Activated gamma-delta T cell treated with anti-CD3 and anti-CD28 coated beads, Interleukin-2, amount 50 U/mL, for 16 hours (primary cell): Measurements from ENCODE around the gene MYL10.
"Not testable (repeated sequence)": the region's sequence is repeated elsewhere in the genome, so short reads cannot be mapped to it uniquely, and the experiment has no call there.

Experiments
- DNase-seq: peaks from one replicate; pipeline ENCODE4 v3.0.0-alpha.2; 2020; ENCODE audit warnings: low read depth

The MYL10 gene

DNA sequence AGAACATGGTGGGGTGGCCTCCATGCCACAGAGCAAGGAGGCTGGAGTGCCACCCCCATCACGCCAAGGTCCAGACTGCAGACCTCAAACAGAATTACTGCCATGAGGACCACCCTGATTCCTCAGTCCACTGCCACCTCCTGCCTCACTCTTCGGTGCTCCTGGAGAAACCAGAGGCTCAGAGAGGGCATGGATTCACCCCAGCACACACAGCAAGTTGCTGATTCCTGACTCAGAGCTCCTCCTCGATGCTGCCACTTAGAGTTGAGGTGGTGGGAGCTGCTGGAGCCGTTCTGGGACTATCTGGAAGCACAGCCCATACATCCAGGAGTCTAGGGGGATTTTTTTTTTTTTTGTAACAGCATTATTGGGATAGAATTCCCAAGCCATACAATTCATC lies 22.0 kb upstream of the MYL10 start:
- no peak for DNase-seq

DNA sequence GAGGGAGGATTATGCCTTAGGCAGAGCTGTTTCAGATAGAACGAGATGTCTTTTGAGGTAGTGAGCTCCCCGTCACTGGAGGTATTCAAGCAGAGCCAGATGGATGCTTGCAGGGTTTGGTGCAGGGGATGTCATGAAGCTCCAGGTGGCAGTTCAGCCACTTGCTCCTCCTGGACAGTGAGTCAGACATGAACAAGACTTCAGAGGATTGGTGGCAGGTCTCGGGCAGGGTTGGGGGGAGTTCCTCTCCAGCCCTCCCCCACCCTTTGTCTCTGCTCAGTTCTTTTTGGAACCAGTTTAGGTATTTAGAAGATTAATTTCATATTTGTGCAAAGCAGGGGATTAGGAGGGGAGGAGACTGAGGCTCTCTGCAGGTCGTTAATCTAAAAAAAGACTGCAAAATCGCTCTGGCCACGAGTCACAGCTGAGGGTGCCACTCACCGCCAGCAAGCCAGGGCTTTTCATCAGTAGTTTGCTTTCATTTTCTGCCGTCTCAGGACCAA lies 21.5 kb upstream of the MYL10 start:
- no peak for DNase-seq

DNA sequence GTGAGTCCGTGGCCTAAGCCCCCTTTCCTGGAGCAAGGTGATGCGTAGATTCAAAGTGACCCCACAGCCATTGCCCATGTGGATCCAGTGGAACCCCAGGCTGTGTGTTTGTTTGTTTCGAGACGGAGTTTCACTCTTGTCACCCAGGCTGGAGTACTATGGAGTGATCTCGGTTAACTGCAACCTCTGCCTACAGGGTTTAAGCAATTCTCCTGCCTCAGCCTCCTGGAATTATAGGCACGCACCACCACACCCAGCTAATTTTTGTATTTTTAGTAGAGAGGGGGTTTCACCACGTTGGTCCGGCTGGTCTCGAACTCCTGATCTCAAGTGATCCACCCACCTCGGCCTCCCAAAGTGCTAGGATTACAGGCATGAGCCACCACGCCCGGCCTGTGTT lies 18.8 kb upstream of the MYL10 start:
- DNase-seq, result not testable (repeated sequence)

DNA sequence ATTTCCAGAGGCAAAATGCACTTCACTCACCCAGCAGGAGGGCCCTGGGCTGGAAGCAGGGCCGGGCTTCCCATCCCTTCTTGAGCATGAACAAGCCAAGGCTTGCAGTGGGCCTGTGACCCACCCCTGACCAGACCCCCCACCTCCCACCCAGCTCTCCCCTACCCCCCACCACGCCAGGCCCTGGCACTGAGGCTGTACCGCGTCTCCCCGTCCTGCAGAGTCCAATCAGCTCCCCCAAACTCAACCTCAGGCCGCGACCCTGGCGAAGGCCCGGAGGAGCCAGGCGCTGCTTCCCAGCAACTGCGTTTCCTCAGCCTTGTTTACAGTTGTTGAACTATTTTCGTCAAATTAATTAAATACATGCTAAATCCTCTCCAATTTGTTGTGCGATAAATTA lies 16.9 kb upstream of the MYL10 start:
- DNase-seq, result no peak

DNA sequence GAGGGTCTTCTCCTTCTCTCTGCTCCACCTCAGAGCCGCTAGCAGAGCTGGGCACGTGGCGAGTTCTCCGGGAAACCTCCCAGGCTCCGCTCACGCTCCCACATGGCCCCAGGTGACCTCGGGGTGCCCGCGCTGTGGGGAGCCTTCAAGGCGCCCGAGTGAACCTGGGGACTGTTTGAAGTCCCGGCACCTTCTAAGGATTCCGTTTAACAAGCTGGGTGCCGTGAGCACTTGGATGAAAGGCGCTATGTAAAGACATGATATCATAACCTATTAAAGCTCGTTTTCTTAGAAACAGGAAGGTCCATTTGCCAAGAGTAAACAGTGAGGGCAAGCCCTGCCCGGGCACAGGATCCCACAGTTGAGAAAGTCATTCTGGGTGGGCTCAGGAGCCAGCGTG lies 15.8 kb upstream of the MYL10 start:
- DNase-seq, result no peak

DNA sequence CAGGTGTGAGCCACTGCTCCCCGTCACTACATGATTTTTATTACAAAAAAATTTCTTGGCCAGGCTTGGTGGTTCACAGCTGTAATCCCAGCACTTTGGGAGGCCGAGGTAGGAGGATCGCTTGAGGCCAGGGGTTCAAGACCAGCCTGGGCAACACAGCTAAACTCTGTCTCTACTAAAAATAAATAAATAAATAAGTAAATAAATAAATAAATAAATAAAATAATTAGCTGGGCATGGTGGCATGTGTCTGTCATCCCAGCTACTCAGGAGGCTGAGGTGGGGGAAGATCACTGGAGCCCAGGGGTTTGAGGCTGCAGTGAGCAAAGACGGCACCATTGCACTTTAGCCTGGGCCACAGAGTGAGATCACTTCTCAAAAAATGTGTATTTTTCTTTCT lies 10.0 kb upstream of the MYL10 start:
- DNase-seq, result not testable (repeated sequence)

DNA sequence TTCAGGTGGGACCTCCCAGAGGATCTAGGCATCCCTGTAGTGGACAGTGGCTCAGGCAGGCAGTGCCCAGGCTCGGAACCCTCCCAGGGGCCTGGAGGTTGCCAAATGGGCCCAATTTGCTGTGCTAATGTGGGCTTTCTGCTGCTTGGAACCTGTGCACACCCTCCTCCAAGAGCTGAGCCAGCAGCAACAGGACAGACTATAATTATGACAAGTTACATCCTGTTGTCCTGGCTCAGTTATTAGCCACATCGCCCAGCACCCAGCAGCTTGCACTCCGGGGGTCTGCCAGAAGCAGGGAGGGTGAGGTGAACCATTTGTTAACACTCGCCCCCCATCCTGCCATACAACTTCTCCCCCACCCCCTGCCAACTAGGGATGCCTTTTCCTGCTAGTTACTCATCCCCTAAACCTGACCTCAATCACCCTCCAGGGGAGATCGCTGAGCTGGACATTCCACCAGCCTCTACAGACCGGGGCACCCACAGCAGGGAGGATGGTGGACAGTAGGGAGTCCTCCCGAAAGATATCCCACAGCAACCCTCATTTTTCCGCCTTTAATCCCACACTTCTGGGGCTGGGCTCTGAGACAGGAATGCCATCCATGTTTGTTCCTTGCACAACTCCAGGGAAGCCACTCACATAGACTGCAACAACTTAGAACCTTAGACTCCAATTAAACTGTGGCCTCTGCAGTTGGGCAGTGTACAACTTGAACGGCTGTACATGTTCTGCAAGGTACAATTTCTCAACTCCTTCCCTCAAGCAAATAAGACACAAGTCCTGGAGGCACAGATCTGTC lies 7.9 kb upstream of the MYL10 start:
- no peak for DNase-seq

DNA sequence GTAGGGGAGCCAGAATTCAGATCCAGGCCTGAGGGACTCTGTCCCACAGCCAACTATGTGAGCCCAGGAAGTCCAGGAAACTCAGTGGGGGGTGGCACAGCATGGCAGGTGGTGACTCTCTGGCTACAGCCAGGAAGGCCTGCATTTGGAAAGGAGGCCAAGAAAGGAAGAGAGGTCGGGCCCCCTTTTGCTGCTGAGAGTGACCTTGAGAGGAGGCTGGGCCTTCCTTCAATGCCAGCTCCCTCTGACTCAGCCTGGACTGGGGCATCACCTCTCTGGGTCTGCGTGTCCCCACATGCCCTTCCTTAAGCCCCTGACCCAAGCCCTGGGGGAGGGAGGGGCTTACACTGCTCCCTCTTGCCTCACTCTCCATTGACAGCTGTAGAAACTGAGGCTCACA lies 6.4 kb upstream of the MYL10 start:
- DNase-seq, result no peak

DNA sequence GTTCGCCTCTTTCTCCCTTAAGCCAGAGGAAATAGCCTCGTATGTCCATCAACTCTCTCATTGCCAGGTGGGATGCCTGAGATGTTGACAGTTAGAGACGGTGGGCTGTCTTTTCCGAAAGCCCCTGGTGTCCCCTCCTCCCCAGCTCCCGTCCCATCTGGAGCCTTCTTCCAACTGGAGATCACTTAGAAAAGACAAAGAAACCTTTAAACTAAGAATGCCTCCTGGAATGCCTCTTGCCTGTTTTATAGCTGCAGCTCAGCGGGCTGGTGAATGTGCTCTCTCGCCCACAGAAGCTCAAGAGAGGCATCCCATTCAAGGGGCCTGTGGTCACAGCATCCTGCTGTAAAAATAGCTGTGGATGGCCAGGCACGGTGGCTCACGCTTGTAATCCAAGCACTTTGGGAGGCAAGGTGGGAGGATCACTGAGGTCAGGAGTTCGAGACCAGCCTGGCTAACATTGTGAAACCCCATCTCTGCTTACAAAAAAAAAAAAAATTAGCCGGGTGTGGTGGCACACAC lies 5.2 kb upstream of the MYL10 start:
- no peak for DNase-seq

DNA sequence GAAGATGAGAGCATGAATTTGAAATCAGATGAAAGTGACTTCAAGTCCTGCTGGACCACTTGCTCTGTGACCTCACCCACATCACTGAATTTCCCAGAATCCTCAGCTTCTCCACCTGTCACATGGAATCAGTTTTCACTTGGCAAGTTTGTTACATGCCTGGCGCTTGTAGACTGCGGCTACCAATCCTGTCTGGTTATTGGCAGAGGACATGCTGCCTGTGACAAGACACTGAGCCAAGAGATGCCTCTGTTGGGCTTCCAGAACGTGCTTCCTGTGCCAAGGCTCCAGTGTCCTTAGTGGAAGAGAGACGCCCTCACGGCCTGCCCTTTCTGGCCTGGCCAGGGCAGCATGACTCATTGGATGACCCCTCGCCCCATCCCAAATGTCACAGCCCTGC lies 4.4 kb upstream of the MYL10 start:
- DNase-seq, result no peak

DNA sequence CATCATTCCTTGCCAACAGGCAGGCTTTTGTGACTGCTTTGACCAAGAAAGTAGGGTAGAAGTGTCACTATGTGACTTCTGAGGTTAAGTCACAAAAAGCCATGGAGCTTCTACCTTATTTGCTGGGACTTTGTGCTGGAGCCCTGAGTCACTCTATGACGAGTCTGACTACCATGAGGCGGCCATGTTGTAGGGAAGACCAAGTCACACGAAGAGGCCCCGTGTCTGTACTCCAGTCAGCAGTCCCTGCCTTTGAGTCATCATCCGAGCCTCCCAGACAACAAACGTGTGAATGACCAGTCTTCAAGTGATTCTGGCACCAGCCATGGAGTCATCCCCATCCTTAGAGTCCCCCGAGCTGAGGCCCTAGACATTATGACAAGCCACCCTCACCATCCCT lies 3.5 kb upstream of the MYL10 start:
- DNase-seq, result no peak

DNA sequence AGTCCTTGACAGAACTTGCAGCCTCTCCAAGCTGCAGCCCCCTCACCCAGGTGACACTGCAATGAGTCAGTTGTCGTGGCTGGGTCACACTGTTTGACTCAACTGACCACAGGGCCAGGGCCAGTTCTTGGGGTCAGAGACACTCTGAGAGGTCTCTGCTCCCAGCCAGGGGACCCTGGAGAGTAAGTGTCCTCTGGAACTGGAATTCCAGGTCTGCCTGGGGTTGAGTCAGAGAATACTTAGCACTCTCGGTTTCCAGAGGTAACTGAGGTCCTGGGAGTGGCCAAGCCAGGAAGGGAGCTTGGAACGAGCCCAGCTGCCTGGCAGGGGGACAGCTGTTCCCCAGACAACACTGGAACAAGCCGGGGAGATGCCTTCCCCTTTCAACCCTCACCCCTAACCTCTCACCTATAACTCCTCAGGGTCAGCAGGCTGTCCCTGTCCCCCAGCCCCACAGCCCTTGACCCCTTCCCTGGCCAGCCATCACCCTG lies 2.2 kb upstream of the MYL10 start:
- no peak for DNase-seq

DNA sequence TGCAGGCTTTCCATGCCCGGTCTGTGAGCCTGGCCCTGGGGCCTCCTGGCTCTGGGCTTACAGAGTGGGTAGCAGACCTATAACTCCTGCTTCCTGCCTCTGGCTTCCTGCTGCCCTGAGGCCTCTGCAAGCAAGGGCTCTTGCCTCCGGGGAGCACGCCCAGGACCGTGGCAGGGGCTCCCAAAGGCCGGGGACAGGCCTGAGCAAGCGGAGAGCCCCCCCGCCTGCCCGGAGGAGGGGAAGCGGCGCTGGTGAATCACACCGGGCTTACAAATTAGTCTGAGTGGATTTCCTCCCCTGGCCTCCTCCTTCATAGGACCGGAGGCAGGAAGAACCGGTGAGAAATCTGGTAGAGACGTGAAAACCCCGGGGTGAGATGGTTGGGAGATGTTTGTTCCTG lies 1.5 kb upstream of the MYL10 start:
- DNase-seq, result no peak

DNA sequence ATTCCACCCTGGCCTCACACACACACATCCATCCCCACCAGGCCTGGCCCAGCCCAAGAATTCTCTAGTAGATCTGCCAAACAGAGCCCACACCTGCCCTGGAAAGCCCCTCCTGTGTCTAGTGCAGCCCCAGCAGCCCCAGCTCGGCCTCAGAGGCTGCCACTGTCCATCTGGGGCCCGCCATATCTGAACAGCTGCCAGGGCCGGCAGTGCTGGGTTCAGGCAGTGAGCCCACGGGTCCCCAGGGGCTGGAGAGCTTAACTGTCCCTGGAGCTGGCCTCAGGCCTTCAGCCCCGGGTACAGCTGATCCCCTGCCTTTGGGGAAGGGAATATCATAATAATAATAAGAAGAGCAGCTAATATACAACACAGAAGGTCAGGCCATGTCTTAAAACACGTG lies 574 bp downstream of the MYL10 start:
- no peak for DNase-seq

DNA sequence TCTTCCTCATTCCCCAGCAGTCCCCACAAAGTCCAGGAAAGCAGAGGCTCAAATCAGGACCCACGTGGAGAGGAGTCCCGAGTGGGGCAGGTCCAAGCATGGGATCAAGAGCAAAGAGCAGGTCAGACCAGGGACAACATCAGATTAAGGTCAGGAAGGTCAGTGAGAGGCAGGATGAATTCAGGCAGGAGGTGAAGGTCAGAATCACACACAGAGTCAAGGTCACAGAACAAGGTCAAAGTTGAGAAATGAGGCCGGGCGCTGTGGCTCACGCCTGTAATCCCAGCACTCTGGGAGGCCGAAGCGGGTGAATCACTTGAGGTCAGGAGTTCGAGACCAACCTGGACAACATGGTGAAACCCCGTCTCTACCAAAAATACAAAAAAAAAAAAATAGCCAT lies 2.3 kb downstream of the MYL10 start:
- DNase-seq, result no peak

DNA sequence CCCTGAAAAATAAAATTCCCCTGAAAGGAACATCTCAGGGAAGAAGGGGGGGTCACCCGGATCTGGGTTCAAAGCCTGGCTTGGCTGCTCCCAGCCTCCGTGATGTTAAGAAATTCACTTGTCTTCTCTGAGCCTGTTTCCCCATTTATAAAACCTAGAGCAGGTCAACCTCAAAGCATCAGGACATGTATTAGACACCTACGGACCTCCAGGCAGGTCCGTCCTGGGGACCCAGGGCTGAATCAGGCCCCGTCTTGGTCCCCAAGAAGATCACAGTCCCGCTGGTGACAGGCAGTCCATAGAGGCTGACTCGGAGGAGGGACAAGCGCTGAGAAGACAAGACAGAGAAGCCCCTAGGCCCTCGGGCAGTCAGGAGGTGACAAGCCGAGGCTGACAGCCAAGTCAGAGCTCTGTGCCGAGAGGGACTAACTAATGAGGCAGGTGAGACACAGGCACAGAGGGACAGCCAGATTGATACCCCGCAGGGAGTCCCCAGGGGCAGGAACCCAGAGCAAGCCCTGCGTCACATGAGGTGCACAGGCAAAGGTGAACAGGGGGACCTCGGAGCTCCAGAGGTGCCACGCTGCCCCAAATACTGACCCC lies 2.9 kb downstream of the MYL10 start:
- DNase-seq, result no peak

DNA sequence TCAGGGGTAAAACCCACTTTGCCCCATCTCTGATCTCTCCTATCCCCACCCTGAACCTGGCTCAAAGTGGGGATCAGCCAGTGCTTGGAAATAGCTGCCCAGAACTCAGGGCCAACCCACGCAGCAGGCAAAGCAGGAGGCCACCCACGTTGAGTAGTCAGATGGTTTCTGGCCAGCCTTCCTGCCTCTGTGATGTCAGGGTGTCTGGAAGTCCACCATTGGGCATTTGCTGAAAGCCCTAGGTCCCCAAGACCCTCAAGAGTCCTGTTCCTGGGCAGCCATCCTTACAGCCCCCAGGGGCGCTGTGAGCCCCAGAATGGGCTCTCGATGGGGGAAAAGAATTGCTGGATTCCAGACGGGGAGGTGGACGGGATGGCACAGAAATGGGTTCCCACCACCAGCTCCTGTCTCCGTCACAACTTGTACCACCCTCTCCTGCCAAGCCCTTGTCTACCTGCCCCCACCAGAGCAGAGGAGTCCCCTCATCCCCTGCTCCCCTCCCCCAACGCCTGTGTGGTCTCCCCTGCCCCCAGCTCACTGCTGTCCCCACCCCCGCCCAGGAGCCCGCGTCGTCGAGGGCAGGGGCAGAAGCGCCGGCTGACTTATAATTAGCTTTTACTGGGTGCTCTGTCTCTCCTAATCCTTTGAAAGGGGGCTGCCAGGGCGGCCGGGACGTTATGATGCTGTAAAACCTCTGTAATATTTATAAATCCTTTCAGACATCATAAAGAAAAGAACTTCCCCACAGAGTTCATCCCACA lies 3.9 kb downstream of the MYL10 start:
- DNase-seq, result no peak

DNA sequence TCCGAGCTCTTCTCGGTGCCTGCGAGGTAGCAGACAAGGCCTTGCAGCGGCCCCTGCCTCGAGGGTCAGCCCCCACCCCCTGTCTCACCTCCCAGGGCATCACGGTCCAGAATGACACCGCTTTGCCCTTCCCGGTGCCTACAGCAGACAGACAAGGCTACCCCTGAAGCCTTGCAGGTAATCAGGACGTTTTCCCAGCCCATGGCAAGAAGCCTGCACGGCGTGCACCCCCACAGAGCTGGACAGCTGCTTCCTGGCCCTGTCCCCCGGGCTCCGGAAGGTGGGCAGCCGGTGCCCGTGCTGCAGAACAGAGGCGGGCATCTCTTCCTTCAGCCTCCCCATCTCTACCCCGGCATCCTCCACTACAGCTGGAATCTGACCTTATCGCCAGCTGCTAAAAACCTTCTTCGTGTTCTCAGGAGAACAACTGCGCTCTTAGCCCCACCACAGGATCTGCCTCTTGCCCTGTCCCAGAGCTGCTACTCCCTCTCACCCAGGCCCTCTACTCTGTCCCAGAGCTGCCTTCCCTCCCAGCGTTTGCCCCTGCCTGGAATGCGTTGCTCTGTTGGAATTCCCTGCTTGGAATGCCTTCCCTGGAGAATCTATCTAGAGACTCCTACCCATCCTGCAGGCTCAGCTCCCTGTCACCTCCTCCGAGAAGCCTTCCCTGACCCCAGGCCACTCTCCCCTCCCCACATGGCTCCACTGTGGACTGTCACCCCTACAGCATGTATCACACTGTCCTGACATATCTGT lies 4.7 kb downstream of the MYL10 start:
- no peak for DNase-seq

DNA sequence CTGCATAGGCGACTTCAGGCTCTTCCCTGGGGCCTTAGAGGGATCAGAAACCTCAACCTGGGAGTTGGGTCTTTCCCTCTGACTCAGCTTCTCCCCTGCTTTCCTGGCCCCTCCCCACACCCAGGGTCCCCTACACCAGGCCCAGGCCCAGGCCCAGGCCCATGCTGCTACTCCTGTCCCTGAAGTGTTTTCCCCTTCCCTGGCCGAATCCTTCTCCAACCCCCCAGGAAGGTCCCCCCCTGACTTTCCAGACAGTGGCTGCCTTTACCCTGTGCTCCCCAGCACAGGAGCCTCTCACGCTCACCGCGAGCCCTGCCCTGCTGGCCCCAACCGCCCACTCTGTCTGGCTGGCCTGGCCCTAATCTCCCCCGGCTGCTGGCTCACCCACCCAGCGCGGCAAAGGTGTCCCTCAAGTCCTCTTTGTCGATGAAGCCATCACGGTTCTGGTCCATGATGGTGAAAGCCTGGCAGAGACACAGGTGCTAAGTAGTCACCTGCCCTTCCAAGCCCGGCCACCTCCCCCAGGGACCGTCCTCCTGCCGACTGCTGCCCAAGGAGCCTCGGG lies 6.4 kb downstream of the MYL10 start:
- DNase-seq, result no peak

DNA sequence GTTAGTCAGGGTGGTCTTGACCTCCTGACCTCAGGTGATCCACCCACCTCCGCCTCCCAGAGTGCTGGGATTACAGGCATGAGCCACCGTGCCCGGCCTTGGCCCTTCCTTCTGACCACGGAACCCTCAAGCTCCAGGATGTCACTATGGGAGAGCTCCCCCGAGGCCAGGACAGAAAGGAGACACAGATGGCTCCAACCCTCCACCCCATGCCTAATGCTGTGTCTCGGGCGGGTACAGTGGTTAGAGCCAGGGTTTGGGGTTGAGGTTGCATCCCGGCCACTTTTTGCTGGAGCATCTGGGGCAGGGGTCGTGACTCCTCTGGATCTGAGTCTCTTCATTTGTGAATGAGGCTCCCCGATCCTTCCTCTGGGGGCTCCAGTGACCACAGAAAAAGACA lies 8.1 kb downstream of the MYL10 start:
- no peak for DNase-seq

DNA sequence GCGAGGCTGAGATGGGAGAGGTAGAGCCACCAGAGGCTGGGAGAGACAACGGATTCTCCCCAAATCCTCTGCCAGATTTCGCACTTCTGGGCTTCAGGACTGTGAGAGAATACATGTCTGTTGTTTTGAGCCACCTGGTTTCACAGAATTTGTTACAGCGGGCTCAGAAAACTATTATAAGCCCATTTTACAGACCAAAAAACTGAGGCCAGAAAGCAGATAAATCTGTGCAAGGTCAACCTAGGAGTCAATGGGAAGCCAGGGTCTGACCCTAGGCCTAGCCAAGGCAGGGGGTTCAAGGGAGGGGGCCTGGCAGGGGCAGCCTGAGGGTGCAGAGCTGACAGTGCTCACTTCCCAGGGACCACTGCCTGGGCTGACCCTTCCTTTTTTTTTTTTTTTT lies 8.7 kb downstream of the MYL10 start:
- DNase-seq, result no peak

DNA sequence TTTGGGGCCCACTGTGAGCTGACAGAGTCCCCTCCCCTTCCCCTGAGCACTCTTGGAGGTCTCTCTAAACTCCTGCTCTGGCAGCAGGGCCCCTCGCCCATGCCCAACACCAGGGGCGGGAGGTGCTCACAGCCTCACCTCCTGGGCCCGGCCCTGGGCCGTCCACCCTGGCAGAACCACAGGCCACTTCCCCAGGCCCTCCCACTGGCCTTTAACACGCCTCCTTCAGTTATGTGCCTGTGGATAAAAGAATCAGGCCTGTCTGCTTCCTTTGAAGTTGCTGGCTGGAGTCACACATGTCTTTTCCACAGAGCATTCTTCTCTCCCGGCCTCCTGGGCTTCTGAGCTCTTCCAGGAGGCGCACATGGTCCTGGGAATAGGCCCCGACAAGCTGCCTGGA lies 10.2 kb downstream of the MYL10 start:
- no peak for DNase-seq
